Measurements from ENCODE around the gene WNK1. TPM values are rescaled to one million over a fixed set of nuclear protein-coding genes. Genes with fewer than 3 reads are reported as not detected.

Gene WNK1
- total RNA-seq, 4 donors from 2014 or later, result 79.2 to 169 (median 92.1) TPM

DNA sequence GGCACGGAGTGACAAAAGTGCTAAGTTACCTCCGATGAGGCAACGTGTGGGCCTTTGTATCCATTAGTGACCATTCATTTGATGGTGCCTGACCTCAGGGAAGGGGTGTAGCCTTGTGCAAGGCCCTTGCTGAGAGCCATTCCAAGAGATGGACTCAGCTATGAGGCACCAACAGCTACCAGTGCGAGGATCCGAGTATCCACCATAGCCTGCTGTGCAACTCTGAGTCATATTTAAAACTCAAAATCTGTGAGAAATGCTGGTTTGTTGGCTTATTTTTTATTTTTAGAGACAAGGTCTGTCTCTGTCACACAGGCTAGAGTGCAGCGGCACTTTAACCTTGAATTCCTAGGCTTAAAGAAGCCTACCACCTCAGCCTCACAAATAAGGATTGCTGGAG is 25.1 kb upstream of the WNK1 start:
- Histone ChIP-seq H3K4me1 (peaks cover 0 to 2% (median 0%) of the 10 kb centered on the region in 4 donors), H3K9me3 (no peaks in the 10 kb centered on the region), H3K4me3 (no peak overlapping the region), H3K27me3 (no peaks in the 10 kb centered on the region), H3K36me3 (no peaks in the 10 kb centered on the region), H3K27ac (no peak overlapping the region)
- TF ChIP-seq EP300 (IDR thresholded peaks at IDR 0.05; ENCODE audit: low read depth) (no peak), POLR2A (IDR thresholded peaks at IDR 0.05) (no peak), POLR2AphosphoS5 (IDR thresholded peaks at IDR 0.05) (no peak)
- TF ChIP-seq, protein P1, sequence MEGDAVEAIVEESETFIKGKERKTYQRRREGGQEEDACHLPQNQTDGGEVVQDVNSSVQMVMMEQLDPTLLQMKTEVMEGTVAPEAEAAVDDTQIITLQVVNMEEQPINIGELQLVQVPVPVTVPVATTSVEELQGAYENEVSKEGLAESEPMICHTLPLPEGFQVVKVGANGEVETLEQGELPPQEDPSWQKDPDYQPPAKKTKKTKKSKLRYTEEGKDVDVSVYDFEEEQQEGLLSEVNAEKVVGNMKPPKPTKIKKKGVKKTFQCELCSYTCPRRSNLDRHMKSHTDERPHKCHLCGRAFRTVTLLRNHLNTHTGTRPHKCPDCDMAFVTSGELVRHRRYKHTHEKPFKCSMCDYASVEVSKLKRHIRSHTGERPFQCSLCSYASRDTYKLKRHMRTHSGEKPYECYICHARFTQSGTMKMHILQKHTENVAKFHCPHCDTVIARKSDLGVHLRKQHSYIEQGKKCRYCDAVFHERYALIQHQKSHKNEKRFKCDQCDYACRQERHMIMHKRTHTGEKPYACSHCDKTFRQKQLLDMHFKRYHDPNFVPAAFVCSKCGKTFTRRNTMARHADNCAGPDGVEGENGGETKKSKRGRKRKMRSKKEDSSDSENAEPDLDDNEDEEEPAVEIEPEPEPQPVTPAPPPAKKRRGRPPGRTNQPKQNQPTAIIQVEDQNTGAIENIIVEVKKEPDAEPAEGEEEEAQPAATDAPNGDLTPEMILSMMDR (IDR thresholded peaks at IDR 0.05), result no peak
- in situ Hi-C loops (cut with MboI; ENCODE audit: low pct_ligation_motif_present in 1 of 4, low pct_unique_long_range_greater_than_20kb in 1 of 4, low sequenced_read_pairs in 3 of 4) (loop anchor here in 1 of 4 donors (25.0 kb wide), 1 partner anchor 140 kb away; no protein-coding TSS in a partner anchor), intact Hi-C loops (cut with DNase I; ENCODE audit: low total_unique reads) (no loop called here)
- WGBS, 2 donors (ENCODE audit: low coverage in 1 of 2), result 94 to 100% methylated on average over 3 to 6 of the region's 6 CpGs
- no peak for DNase-seq

GRCh38 chr12:728781-729180 is 23.6 kb upstream of the WNK1 start:
- intact Hi-C loops (cut with DNase I; ENCODE audit: low total_unique reads), result no loop called here
- Histone ChIP-seq H3K4me1 (peaks cover 0 to 2% (median 0%) of the 10 kb centered on the region in 4 donors), H3K4me3 (no peak overlapping the region), H3K9me3 (no peaks in the 10 kb centered on the region), H3K27me3 (no peaks in the 10 kb centered on the region), H3K36me3 (no peaks in the 10 kb centered on the region), H3K27ac (no peak overlapping the region)
- WGBS, 2 donors (ENCODE audit: low coverage in 1 of 2), result 44 to 63% methylated on average over 2 of the region's 2 CpGs
- no peak for DNase-seq
- in situ Hi-C loops (cut with MboI; ENCODE audit: low pct_ligation_motif_present in 1 of 4, low pct_unique_long_range_greater_than_20kb in 1 of 4, low sequenced_read_pairs in 3 of 4), result loop anchor here in 1 of 4 donors (25.0 kb wide), 1 partner anchor 141 kb away; no protein-coding TSS in a partner anchor
- TF ChIP-seq POLR2AphosphoS5 (IDR thresholded peaks at IDR 0.05), result no peak
- TF ChIP-seq, protein P1 (IDR thresholded peaks at IDR 0.05), result no peak
- no peak for TF ChIP-seq EP300 (IDR thresholded peaks at IDR 0.05; ENCODE audit: low read depth)
- no peak for TF ChIP-seq POLR2A (IDR thresholded peaks at IDR 0.05)

- Histone ChIP-seq H3K27me3 (no peaks in the 10 kb centered on the region), H3K9me3 (no peaks in the 10 kb centered on the region), H3K36me3 (no peaks in the 10 kb centered on the region), H3K4me1 (peaks cover 0 to 2% (median 0%) of the 10 kb centered on the region in 4 donors), H3K27ac (no peak overlapping the region), H3K4me3 (no peak overlapping the region)
- in situ Hi-C loops (cut with MboI; ENCODE audit: low pct_ligation_motif_present in 1 of 4, low pct_unique_long_range_greater_than_20kb in 1 of 4, low sequenced_read_pairs in 3 of 4) (loop anchor here in 1 of 4 donors (25.0 kb wide), 1 partner anchor 142 kb away; no protein-coding TSS in a partner anchor), intact Hi-C loops (cut with DNase I; ENCODE audit: low total_unique reads) (no loop called here)
- DNase-seq, result no peak
- TF ChIP-seq POLR2AphosphoS5 (IDR thresholded peaks at IDR 0.05), result no peak
- TF ChIP-seq, protein P1 (IDR thresholded peaks at IDR 0.05), result no peak
- no peak for TF ChIP-seq EP300 (IDR thresholded peaks at IDR 0.05; ENCODE audit: low read depth)
- TF ChIP-seq POLR2A (IDR thresholded peaks at IDR 0.05), result no peak
Measured at GRCh38 chr12:729221-729620, 23.2 kb upstream of the WNK1 start.

DNA sequence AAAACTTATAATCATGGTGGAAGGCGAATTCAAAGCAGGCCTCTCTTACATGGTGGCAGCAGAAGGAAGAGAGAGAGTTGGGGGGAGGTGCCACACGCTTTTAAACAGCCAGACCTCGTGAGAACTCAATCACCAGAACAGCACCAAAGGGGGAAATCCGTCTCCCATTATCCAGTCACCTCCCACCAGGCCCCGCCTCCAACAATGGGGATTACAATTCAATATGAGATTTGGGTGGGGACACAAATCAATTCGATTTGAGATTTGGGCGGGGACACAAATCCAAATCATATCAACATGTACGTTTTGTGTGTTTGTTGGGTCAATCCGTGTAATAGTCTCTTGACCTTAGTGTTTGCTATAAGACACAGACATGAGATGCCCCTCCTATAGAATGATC is 21.8 kb upstream of the WNK1 start:
- Histone ChIP-seq H3K4me1 (peaks cover 0 to 2% (median 0%) of the 10 kb centered on the region in 4 donors), H3K9me3 (no peaks in the 10 kb centered on the region), H3K27ac (no peak overlapping the region), H3K27me3 (no peaks in the 10 kb centered on the region), H3K36me3 (no peaks in the 10 kb centered on the region), H3K4me3 (no peak overlapping the region)
- in situ Hi-C loops (cut with MboI; ENCODE audit: low pct_ligation_motif_present in 1 of 4, low pct_unique_long_range_greater_than_20kb in 1 of 4, low sequenced_read_pairs in 3 of 4) (loop anchor here in 1 of 4 donors (25.0 kb wide), 1 partner anchor 143 kb away; no protein-coding TSS in a partner anchor), intact Hi-C loops (cut with DNase I; ENCODE audit: low total_unique reads) (no loop called here)
- no peak for DNase-seq
- no peak for TF ChIP-seq EP300 (IDR thresholded peaks at IDR 0.05; ENCODE audit: low read depth)
- TF ChIP-seq POLR2AphosphoS5 (IDR thresholded peaks at IDR 0.05), result no peak
- whole genome bisulfite sequencing, 2 donors (ENCODE audit: low coverage in 1 of 2), result 92 to 94% methylated on average over 4 to 9 of the region's 9 CpGs

Measured in transverse colon (tissue), 4 donors.